ENCODE measurements around the gene RAP1GAP.

The RAP1GAP gene

DNA sequence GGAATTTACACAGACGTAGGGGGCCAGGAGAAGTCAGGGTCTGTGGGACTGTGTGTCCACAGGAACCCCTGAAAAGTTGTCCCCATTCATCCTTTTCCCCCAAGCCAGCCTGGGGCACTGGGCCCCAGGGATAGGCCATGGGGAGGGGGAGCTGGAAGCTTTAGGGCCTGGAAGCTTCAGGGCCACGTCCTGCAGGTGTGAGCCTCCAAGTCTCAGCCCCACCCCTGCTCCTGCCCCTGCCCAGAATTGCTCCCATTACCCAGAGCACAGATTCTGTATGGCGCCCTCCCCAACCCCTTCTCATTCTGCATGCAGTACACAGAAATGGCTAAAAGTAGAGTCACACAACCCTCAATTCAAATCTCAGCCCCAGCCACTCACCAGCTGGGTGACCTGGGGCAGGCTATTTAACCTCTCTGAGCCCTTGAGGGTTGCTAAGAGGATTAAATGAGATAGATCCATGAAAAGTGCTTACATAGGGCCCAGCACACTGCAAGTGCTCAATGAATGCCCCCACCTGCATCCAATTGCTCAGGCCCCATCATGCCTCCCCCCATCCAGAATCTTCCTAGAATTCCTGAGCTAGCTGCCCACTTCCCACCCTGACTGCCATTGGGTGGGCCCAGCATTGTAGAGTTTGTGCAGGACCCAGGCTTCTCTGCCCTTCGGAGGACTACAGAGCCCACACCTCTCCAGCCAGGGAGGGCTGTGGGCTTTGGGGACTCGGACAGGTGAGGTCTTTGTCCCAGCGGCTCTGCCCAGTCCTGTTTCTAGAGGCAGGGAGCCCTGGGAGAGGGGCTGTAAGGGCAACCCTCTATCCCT is 6.5 kb downstream of the RAP1GAP start:
- no peak for DNase-seq (ENCODE audit: low spot score)

- no peak for DNase-seq (ENCODE audit: low spot score)
Measured at GRCh38 chr1:21661886-21662285, 7.3 kb downstream of the RAP1GAP start.

- no peak for DNase-seq (ENCODE audit: low spot score)
Measured at GRCh38 chr1:21659924-21660326, 9.2 kb downstream of the RAP1GAP start.

DNA sequence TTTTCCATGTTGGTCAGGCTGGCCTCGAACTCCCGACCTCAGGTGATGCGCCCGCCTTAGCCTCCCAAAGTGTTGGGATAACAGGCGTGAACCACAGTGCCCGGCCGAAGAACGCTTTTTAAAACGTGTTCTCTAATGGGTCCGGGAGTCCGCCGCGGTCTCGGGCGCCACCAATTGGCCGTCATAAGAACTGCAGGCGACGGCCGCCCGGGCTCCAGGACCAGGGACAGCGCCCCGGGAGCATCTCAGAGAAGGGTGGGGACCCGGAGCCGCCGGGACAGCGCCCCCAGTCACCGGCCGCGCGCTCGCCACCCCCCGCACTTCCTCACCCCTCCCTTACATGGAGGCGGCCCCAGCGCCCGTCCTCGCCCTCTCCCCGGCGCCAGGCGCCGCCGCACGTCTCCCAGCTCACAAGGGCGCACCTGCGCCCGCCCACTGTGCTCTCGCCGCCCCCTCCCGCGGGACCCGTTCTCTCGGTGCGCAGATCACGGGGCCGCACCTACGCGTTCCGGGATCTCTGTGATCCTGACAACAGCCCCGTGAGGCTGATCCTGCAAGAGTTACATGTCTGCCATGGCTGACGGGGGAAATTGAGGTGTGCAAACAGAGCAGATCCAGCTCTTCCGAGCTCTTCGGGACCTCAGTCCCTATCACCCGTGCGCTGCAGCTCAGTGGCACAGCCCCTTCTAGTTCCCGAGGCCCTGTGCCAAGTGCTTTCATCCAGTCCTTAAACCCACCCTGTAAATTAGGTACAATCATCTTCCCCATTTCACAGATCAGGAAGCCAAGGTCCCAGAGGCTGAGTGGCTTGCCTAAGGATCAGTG is 9.8 kb downstream of the RAP1GAP start:
- peak; percentile 67 for DNase-seq (ENCODE audit: low spot score)

- no peak for DNase-seq (ENCODE audit: low spot score)
Measured at GRCh38 chr1:21657456-21658190, 11.5 kb downstream of the RAP1GAP start.

- DNase-seq (ENCODE audit: low spot score), result peak; percentile 18
Measured at GRCh38 chr1:21655748-21656147, 13.4 kb downstream of the RAP1GAP start.

GRCh38 chr1:21655259-21655658 is 13.9 kb downstream of the RAP1GAP start:
- DNase-seq (ENCODE audit: low spot score), result no peak

DNA sequence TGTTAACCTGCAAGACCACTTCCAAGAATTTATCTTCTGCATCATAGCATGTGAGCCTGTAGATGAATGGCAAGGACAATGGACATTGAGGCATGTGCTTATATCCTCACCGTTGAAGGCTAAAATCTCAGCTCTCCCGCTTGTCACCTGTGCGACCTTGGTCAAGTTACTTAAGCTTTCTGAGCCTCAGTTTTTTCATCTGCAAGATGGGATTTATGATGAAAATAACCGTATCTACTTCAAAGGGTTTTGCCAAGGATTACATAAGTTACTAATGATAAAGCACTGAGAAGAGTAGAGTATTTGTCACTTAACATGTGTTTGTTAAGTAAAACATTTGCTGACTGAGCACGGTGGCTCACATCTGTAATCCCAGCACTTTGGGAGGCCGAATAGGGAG is 14.9 kb downstream of the RAP1GAP start:
- DNase-seq (ENCODE audit: low spot score), result no peak

DNA sequence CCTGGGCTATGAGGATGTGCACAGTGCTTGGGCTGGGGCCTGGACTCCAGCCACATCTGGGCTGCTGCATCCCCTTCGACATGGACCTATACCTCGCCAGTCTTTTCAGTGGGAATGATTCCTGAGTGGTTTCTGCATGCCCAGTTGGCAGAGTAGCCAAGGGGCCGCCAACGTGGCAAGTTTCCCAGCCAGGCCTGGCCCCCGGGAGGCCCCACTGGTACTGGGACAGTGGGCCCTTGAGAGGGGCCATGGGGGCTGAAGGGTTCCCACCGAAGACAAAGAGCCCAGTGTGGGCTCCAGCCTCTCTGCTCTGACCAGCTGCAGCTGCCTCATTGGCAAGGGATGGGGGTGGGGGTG is 15.4 kb downstream of the RAP1GAP start:
- no peak for DNase-seq (ENCODE audit: low spot score)

DNA sequence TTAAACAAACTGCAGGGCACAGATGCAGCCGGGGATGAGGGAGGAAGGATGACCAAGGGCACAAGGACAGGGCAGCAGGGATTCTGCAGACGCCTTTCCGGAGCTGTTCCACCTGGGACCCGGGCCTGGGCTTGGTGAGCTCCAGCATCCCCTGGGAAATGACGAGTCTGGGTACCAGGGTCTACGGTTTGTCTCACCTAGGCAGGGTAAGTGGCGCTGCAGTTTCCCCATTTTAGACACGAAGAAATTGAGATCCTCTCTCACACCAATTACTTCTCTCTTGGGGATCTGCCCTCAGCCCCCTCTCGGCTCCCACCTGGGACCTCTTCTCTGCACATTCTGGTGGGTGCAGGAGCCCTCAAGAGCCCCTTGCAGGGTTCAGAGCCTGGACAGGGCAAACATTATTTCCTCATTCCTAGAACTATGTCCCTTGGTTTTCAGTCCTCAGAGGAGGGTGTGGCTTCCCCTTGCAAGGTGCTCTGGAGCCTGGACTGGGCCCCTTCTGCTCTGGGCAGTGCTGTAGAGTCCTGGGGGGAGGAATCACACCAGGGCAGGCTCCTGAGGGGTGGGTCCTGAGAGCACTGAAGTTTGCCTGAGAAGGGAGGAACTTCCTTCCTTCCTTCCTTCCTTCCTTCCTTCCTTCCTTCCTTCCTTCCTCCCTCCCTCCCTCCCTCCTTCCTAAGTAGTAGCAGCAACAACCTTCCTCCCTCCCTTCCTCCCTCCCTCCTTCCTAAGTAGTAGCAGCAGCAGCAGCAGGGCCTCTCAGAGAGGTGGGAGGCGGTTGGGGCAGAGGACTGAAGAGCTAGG is 16.0 kb downstream of the RAP1GAP start:
- no peak for DNase-seq (ENCODE audit: low spot score)

DNA sequence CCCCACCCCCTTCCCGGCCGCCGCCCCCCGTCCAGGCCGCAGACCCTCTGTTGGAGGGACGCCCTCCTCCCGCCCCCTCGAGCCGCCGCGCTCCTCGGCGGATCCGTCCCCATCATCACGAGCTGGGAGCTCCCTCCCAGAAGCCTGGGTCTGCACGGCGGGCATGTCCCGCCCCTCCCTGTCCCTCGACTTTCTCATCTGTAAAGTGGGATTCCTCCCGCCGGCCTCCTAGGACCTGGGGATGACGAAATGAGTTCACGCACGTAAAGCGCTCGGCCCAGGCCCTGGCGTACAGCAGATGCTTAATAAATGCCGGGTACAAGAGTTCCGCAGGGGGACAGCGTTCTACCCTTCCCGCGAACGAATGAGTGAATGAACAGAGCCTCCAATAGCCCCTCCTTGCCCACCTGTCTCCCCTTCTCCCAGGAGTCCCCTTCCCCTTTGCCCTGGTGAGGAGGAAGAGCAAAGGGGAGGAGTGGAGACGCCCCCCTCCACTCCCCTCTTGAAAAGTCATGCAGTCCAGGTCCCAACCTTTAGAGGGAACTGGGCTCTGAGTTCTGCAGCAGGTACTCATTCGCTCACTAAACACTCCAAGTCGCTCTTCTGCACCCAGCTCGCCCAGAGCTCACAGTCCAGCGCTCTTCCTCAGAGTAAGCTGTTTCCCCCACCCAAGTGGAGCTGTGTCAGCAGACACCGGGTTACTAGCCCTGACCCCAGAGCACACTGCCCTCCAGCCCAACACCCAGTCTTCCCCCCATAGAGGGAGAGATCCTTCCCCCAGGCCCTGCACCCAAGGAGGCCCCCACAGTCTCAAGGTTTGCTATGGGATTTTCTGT is 16.8 kb downstream of the RAP1GAP start:
- DNase-seq (ENCODE audit: low spot score), result no peak

DNA sequence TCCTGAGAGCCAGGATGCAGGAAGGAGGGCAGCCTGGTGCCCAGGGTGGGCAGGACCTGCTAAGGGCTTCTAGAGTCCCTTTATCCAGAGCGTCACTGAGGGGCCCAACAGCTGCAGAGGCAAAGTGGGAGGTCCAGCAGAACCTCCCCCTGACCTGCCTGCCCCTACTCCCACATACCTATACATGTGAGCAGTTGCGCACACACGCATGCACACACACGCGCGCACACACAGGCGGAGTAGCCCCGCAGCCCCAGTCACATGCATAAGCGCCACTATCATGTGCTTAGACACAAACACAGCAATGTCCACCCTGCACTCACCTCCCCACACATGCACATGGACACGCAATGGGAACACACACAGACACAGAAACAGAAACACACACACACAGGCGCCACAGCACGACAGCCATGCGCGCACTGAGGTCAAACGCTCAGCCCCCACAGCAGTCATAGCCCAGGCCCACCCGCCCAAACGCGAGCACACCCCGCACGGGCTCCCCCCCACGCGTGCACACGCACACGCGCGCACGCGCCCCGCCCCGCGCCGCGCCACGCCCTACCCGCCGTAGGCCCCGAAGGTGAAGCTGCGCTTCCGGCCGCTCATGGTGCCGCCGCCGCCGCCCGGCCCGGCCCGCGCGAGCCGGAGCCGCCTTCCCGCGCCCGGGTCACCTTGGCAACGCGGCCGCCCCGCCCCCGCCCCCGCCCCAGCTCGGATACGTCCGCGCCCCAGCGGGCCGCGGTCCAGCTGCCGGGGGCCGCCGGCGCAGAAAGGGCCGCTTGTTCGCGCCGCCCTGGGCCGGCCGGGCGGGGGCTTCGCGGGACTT is 17.7 kb downstream of the RAP1GAP start:
- DNase-seq (ENCODE audit: low spot score), result peak; percentile 27

- no peak for DNase-seq (ENCODE audit: low spot score)
Measured at GRCh38 chr1:21650400-21650799, 18.8 kb downstream of the RAP1GAP start.

- no peak for DNase-seq (ENCODE audit: low spot score)
Measured at GRCh38 chr1:21649315-21649714, 19.8 kb downstream of the RAP1GAP start.

- no peak for DNase-seq (ENCODE audit: low spot score)
Measured at GRCh38 chr1:21648791-21649190, 20.4 kb downstream of the RAP1GAP start.

GRCh38 chr1:21648352-21648730 is 20.8 kb downstream of the RAP1GAP start:
- no peak for DNase-seq (ENCODE audit: low spot score)

- peak; percentile 83 for DNase-seq (ENCODE audit: low spot score)
Measured at GRCh38 chr1:21647431-21648351, 21.5 kb downstream of the RAP1GAP start.

DNA sequence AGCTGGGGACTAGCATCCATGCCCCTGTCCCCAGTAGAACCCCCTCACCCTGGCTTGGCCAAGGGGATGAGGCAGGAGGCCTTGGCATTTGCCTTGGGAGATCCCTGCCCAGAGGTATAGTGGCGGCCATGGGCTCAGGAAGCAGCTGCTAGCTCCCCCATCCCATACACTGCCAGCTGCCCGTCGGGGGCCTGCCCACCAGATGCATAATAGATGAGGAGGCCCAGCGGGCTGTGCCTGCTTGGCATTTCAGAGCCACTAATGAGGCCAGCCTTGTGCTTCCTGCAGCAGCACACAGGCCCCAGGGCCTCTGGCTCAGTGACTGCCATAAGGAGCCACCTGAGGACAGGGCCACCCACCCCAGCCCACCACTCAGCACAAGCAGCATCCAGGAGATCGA is 23.6 kb downstream of the RAP1GAP start:
- DNase-seq (ENCODE audit: low spot score), result no peak

DNA sequence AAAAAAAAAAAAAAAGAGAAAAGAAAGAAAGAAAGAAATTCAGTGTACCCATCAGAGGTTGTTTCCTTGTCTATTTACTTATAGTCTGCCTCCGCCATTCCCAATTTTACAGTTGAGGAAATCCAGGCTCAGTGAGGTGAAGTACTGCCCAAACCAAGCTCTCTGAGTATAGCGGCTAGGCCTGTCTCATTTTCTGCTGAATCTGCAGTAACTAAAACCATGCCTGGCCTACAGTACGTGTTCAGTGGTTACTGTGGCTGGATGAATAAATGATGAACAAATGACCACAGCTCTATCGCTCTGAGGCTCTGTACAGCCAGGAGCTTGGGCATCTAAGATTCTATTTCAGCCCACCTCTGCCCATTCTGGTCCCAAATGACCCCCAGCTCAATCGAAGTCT is 24.3 kb downstream of the RAP1GAP start:
- no peak for DNase-seq (ENCODE audit: low spot score)

Data from RKO (cell line).